Measurements from ENCODE around the gene SPAG16. TPM values are rescaled to one million over a fixed set of nuclear protein-coding genes. Genes with fewer than 3 reads are reported as not detected.

The SPAG16 gene
- total RNA-seq, 1 donor from 2014 or later, result 14.4 TPM

DNA sequence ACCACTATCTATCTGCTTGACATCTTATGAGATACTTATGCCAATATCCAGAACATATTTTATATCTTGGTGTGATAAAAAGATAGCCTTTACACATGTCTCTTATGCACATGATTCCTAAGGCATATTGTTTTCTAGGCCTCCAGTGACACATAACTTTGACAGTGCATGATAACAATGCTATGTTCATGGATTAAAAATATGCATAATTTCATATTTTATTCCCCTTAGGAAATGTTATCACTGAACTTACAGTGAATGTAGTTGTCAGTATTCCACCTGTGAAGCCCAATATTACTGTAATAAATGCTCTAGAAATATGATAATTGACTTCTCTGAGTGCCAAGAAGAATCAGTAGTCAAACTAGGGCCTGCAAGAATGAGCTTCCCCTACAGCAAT, 532.3 kb downstream of the SPAG16 start:
- Mint-ChIP-seq H3K9me3 (ENCODE audit: unreplicated experiment) (no peaks in the 10 kb centered on the region), H3K4me1 (ENCODE audit: unreplicated experiment) (peaks cover 6% of the 10 kb centered on the region), H3K4me3 (ENCODE audit: unreplicated experiment) (no peak overlapping the region), H3K36me3 (ENCODE audit: low read depth, unreplicated experiment) (no peaks in the 10 kb centered on the region), H3K27ac (ENCODE audit: unreplicated experiment) (no peak overlapping the region), H3K27me3 (ENCODE audit: unreplicated experiment) (no peaks in the 10 kb centered on the region)
- no peak for DNase-seq (ENCODE audit: low spot score)
- TF ChIP-seq, protein P1, sequence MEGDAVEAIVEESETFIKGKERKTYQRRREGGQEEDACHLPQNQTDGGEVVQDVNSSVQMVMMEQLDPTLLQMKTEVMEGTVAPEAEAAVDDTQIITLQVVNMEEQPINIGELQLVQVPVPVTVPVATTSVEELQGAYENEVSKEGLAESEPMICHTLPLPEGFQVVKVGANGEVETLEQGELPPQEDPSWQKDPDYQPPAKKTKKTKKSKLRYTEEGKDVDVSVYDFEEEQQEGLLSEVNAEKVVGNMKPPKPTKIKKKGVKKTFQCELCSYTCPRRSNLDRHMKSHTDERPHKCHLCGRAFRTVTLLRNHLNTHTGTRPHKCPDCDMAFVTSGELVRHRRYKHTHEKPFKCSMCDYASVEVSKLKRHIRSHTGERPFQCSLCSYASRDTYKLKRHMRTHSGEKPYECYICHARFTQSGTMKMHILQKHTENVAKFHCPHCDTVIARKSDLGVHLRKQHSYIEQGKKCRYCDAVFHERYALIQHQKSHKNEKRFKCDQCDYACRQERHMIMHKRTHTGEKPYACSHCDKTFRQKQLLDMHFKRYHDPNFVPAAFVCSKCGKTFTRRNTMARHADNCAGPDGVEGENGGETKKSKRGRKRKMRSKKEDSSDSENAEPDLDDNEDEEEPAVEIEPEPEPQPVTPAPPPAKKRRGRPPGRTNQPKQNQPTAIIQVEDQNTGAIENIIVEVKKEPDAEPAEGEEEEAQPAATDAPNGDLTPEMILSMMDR (IDR thresholded peaks at IDR 0.05; ENCODE audit: unreplicated experiment), result no peak

DNA sequence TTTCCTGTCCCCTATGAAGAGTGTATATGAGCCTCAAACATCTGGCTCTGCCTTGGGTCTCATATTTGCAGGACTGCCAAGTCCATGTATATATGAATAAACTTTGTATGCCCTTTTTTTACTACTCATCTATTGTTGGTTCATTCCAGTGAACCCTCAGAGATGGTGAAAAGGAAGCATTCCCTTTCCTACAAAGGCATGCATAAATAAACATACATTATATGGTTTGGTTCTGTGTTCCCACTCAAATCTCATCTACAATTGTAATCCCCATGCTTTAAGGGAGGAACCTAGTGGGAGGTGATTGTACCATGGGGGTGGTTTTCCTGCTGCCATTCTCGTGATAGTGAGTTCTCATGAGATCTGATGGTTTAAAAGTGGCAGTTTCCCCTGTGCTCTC, 534.2 kb downstream of the SPAG16 start:
- Mint-ChIP-seq H3K4me1 (ENCODE audit: unreplicated experiment) (peaks cover 6% of the 10 kb centered on the region), H3K27ac (ENCODE audit: unreplicated experiment) (no peak overlapping the region), H3K9me3 (ENCODE audit: unreplicated experiment) (no peaks in the 10 kb centered on the region), H3K27me3 (ENCODE audit: unreplicated experiment) (peaks cover 2% of the 10 kb centered on the region), H3K36me3 (ENCODE audit: low read depth, unreplicated experiment) (no peaks in the 10 kb centered on the region), H3K4me3 (ENCODE audit: unreplicated experiment) (no peak overlapping the region)
- TF ChIP-seq, protein P1 (IDR thresholded peaks at IDR 0.05; ENCODE audit: unreplicated experiment), result no peak
- no peak for DNase-seq (ENCODE audit: low spot score)

DNA sequence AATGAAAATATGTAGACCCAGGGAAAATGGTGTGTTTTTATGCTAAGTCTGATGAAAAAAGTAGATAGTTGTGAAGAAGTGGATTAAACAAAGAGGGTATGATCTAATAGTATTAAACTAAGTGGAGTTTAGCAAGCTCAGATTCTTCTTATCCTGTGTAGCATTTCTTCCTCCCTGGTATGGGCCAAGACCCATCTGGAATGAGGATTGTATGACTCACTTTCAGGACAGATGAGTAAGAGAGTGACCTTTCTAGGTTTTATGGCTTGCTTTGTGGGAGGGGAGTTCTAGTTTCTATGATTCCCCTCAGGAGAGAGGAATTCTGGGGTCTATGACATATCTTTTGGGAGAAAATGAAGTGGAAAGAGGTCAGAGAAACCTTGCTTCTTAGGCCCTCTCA, 550.1 kb downstream of the SPAG16 start:
- DNase-seq (ENCODE audit: low spot score), result no peak
- Mint-ChIP-seq H3K9me3 (ENCODE audit: unreplicated experiment) (no peaks in the 10 kb centered on the region), H3K27ac (ENCODE audit: unreplicated experiment) (no peak overlapping the region), H3K36me3 (ENCODE audit: low read depth, unreplicated experiment) (no peaks in the 10 kb centered on the region), H3K4me1 (ENCODE audit: unreplicated experiment) (no peaks in the 10 kb centered on the region), H3K27me3 (ENCODE audit: unreplicated experiment) (peaks cover 2% of the 10 kb centered on the region), H3K4me3 (ENCODE audit: unreplicated experiment) (no peak overlapping the region)
- TF ChIP-seq, protein P1 (IDR thresholded peaks at IDR 0.05; ENCODE audit: unreplicated experiment), result no peak

DNA sequence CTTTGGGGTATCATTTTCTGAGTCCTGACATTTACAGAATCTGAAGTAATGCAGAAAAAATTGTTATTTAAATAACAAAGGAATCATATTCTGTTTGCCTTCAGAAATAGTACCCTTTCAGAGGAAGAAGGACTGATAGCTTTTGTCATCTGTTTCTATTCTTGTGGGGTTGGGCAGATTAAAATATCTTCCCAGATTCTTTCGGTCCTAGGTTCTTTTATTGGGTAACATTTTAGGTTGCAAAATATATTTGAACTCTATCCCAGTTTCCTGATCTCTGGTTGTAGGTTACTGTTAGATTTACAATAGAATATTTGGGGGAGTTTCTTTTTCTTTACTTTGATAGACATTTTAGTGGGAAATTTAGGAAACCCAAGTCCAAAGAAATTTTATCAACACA, 550.5 kb downstream of the SPAG16 start:
- H3K4me3 Mint-ChIP-seq (ENCODE audit: unreplicated experiment), result no peak overlapping the region
- H3K9me3 Mint-ChIP-seq (ENCODE audit: unreplicated experiment), result no peaks in the 10 kb centered on the region
- TF ChIP-seq, protein P1 (IDR thresholded peaks at IDR 0.05; ENCODE audit: unreplicated experiment), result no peak
- peaks cover 4% of the 10 kb centered on the region for H3K27me3 Mint-ChIP-seq (ENCODE audit: unreplicated experiment)
- H3K4me1 Mint-ChIP-seq (ENCODE audit: unreplicated experiment), result no peaks in the 10 kb centered on the region
- DNase-seq (ENCODE audit: low spot score), result no peak
- no peaks in the 10 kb centered on the region for H3K36me3 Mint-ChIP-seq (ENCODE audit: low read depth, unreplicated experiment)
- H3K27ac Mint-ChIP-seq (ENCODE audit: unreplicated experiment), result no peak overlapping the region

DNA sequence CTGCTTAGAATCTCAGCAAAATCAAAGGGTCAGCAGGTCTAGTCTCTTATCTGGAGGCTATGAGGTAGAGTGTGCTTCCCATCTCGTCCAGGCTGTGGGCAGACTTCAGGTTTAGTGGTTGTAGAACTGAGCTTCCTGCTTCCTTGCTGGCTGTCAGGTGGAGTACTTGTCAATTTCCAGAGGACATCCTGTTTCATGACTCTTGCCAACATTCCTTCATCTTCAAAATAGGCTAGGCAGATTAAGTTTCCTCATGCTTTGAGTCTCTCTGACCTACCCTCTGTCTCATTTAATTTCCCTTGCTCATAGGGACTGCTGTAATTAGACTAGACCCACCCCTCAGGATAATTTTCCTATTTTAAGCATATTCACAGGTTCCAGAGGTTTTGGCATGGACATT, 562.6 kb downstream of the SPAG16 start:
- TF ChIP-seq, protein P1 (IDR thresholded peaks at IDR 0.05; ENCODE audit: unreplicated experiment), result no peak
- Mint-ChIP-seq H3K4me1 (ENCODE audit: unreplicated experiment) (peaks cover 5% of the 10 kb centered on the region), H3K36me3 (ENCODE audit: low read depth, unreplicated experiment) (no peaks in the 10 kb centered on the region), H3K9me3 (ENCODE audit: unreplicated experiment) (no peaks in the 10 kb centered on the region), H3K4me3 (ENCODE audit: unreplicated experiment) (no peak overlapping the region), H3K27me3 (ENCODE audit: unreplicated experiment) (no peaks in the 10 kb centered on the region), H3K27ac (ENCODE audit: unreplicated experiment) (no peak overlapping the region)
- DNase-seq (ENCODE audit: low spot score), result no peak

Measured in endothelial cell (in vitro differentiated cells).